H9 (cell line): ENCODE results near the gene CDH19. TPM values are rescaled to one million over a fixed set of nuclear protein-coding genes. Genes with fewer than 3 reads are reported as not detected.

Experiments used
- DNase-seq: peaks from one replicate; pipeline ENCODE4 v3.0.0-alpha.2; 2017
- H2AFZ ChIP-seq: one replicate; pipeline ENCODE4 v1.6.1; 2013; ENCODE audit warnings: mild to moderate bottlenecking, low read length, control low read depth, moderate library complexity
- H2AK5ac ChIP-seq: 2 replicates; pipeline ENCODE4 v1.6.1; 2013; ENCODE audit warnings: low read length, control low read depth, mixed read lengths; ENCODE audit not compliant: insufficient read length
- H2BK120ac ChIP-seq: one replicate; pipeline ENCODE4 v1.6.1; 2013; ENCODE audit warnings: low read depth, mild to moderate bottlenecking, low read length, control low read depth, inconsistent platforms; ENCODE audit not compliant: poor library complexity, severe bottlenecking
- H2BK12ac ChIP-seq: 2 replicates; pipeline ENCODE4 v1.6.1; 2013; ENCODE audit warnings: low read length, control low read depth, mixed read lengths, low read depth; ENCODE audit not compliant: insufficient read length
- H2BK15ac ChIP-seq: 2 replicates; pipeline ENCODE4 v1.6.1; 2013; ENCODE audit warnings: low read depth, low read length, control low read depth
- H2BK20ac ChIP-seq: one replicate; pipeline ENCODE4 v1.6.1; 2013; ENCODE audit warnings: low read depth, mild to moderate bottlenecking, low read length, control low read depth, inconsistent platforms; ENCODE audit not compliant: poor library complexity, severe bottlenecking
- H2BK5ac ChIP-seq: 2 replicates; pipeline ENCODE4 v1.6.1; 2013; ENCODE audit warnings: low read length, control low read depth, mixed read lengths; ENCODE audit not compliant: insufficient read length
- H3K14ac ChIP-seq: 2 replicates; pipeline ENCODE4 v1.6.1; 2013; ENCODE audit warnings: low read length, control low read depth; ENCODE audit not compliant: insufficient read depth
- H3K18ac ChIP-seq: 2 replicates; pipeline ENCODE4 v1.6.1; 2013; ENCODE audit warnings: low read depth, mild to moderate bottlenecking, mixed read lengths, low read length, control low read depth; ENCODE audit not compliant: insufficient read length
- H3K23ac ChIP-seq: 2 replicates; pipeline ENCODE4 v1.6.1; 2013; ENCODE audit warnings: low read length, control low read depth, mixed read lengths, low read depth; ENCODE audit not compliant: insufficient read length
- H3K23me2 ChIP-seq: 2 replicates; pipeline ENCODE4 v1.6.1; 2013; ENCODE audit warnings: low read depth, mild to moderate bottlenecking, mixed read lengths, low read length, control low read depth; ENCODE audit not compliant: insufficient read length, poor library complexity, severe bottlenecking
- H3K27ac ChIP-seq: 2 replicates; pipeline ENCODE4 v1.5.1; 2013; ENCODE audit warnings: low read length, control low read depth, mixed read lengths, low read depth; ENCODE audit not compliant: insufficient read length
- H3K27me3 ChIP-seq: 2 replicates; pipeline ENCODE4 v1.6.1; 2013; ENCODE audit warnings: low read length, control low read depth, inconsistent platforms; ENCODE audit not compliant: insufficient read depth
- H3K4ac ChIP-seq: 2 replicates; pipeline ENCODE4 v1.6.1; 2013; ENCODE audit warnings: low read depth, mild to moderate bottlenecking, control low read depth, inconsistent platforms, low read length, moderate library complexity
- H3K4me1 ChIP-seq: 2 replicates; pipeline ENCODE4 v1.6.1; 2013; ENCODE audit warnings: low read length, control low read depth, inconsistent platforms; ENCODE audit not compliant: insufficient read depth
- H3K4me2 ChIP-seq: 2 replicates; pipeline ENCODE4 v1.6.1; 2013; ENCODE audit warnings: low read length, control low read depth, mixed read lengths; ENCODE audit not compliant: insufficient read length, insufficient read depth
- H3K56ac ChIP-seq: 2 replicates; pipeline ENCODE4 v1.6.1; 2013; ENCODE audit warnings: low read depth, mild to moderate bottlenecking, mixed read lengths, low read length, control low read depth; ENCODE audit not compliant: insufficient read length
- H3K79me1 ChIP-seq: 2 replicates; pipeline ENCODE4 v1.6.1; 2013; ENCODE audit warnings: low read depth, mild to moderate bottlenecking, moderate library complexity, low read length, control low read depth, inconsistent platforms; ENCODE audit not compliant: insufficient read depth, poor library complexity, severe bottlenecking
- H3K79me2 ChIP-seq: 2 replicates; pipeline ENCODE4 v1.6.1; 2013; ENCODE audit warnings: low read length, control low read depth, inconsistent platforms; ENCODE audit not compliant: insufficient read depth
- H3K9ac ChIP-seq: 2 replicates; pipeline ENCODE4 v1.6.1; 2013; ENCODE audit warnings: low read length, control low read depth, mixed read lengths; ENCODE audit not compliant: insufficient read length; ENCODE audit errors: extremely low read depth
- H3K9me3 ChIP-seq: one replicate; pipeline ENCODE4 v1.6.1; 2013; ENCODE audit warnings: low read depth, low read length, inconsistent platforms; ENCODE audit not compliant: control insufficient read depth
- H3T11ph ChIP-seq: one replicate; pipeline ENCODE4 v1.6.1; 2013; ENCODE audit warnings: mild to moderate bottlenecking, low read length, control low read depth, inconsistent platforms
- H4K20me1 ChIP-seq: one replicate; pipeline ENCODE4 v1.6.1; 2013; ENCODE audit not compliant: control insufficient read depth, insufficient read length, insufficient read depth
- H4K5ac ChIP-seq: 2 replicates; pipeline ENCODE4 v1.6.1; 2013; ENCODE audit warnings: low read depth, mild to moderate bottlenecking, mixed read lengths, low read length, control low read depth; ENCODE audit not compliant: insufficient read length
- H4K8ac ChIP-seq: replicated peaks from 2 replicates; pipeline ENCODE4 v1.6.1; 2013; ENCODE audit warnings: low read length, control low read depth, mixed read lengths, low read depth; ENCODE audit not compliant: insufficient read length
- H4K91ac ChIP-seq: 2 replicates; pipeline ENCODE4 v1.6.1; 2013; ENCODE audit warnings: low read depth, mild to moderate bottlenecking, moderate library complexity, mixed read lengths, low read length, control low read depth; ENCODE audit not compliant: insufficient read length
- H3K27ac Mint-ChIP-seq, 3 experiments: 2 replicates in 2 of 3; 3 replicates in 1 of 3; pipeline ENCODE4 v1.8.0; 2020 to 2021; ENCODE audit warnings: mixed read lengths in 3 of 3, mild to moderate bottlenecking in 1 of 3, moderate library complexity in 1 of 3
- H3K27me3 Mint-ChIP-seq: 2 replicates; pipeline ENCODE4 v1.8.0; 2021; ENCODE audit warnings: low read depth, mild to moderate bottlenecking, moderate library complexity, mixed read lengths
- H3K36me3 Mint-ChIP-seq, 3 experiments: 2 replicates in 2 of 3; 3 replicates in 1 of 3; pipeline ENCODE4 v1.8.0; 2020 to 2021; ENCODE audit warnings: low read depth in 3 of 3, mixed read lengths in 3 of 3; ENCODE audit not compliant: insufficient read depth in 1 of 3
- H3K4me1 Mint-ChIP-seq, 2 experiments: 2 replicates each; pipeline ENCODE4 v1.8.0; 2020; ENCODE audit warnings: mixed read lengths in 2 of 2
- H3K4me3 Mint-ChIP-seq, 2 experiments: 2 replicates in 1 of 2; 3 replicates in 1 of 2; pipeline ENCODE4 v1.8.0; 2020 to 2021; ENCODE audit warnings: mild to moderate bottlenecking in 2 of 2, mixed read lengths in 2 of 2, moderate library complexity in 1 of 2
- H3K9me3 Mint-ChIP-seq, 2 experiments: 2 replicates in 1 of 2; 3 replicates in 1 of 2; pipeline ENCODE4 v1.8.0; 2020; ENCODE audit warnings: mild to moderate bottlenecking in 2 of 2, mixed read lengths in 2 of 2, moderate library complexity in 1 of 2
- WGBS: extraction: QIAGEN DNeasy Blood & Tissue Kit; methylation state at CpG from one replicate; pipeline ENCODE4 v1.1.7; 2013; ENCODE audit warnings: missing lambda C conversion rate, low lambda C conversion rate, mixed read lengths; ENCODE audit not compliant: insufficient read length; ENCODE audit errors: extremely low coverage; 5-methylcytosine and 5-hydroxymethylcytosine counted together
- total RNA-seq: library from RNA; stranded (reverse); gene quantifications from 2 replicates; pipeline ENCODE4 v1.2.1, GENCODE V29; 2021
- TF ChIP-seq, protein P1 (sequence below): fragments of 200-600 bp; sonication (generic); conservative IDR thresholded peaks from 3 replicates; pipeline ENCODE4 v1.8.0; 2021; ENCODE audit warnings: antibody characterized with exemption, mild to moderate bottlenecking

CDH19 gene
- total RNA-seq, 1 experiment from 2014 or later: not detected

GRCh38 chr18:66558773-66559172 is 45.1 kb downstream of the CDH19 start:
- Histone ChIP-seq H3K23ac (no peak overlapping the region), H3T11ph (no peak overlapping the region), H3K14ac (no peak overlapping the region), H3K27ac (no peak overlapping the region), H2BK12ac (no peak overlapping the region), H3K9ac (no peak overlapping the region), H2BK15ac (no peak overlapping the region), H2AK5ac (no peak overlapping the region), H3K9me3 (no peaks in the 10 kb centered on the region), H2AFZ (no peak overlapping the region), H4K5ac (no peak overlapping the region), H3K4ac (no peak overlapping the region), H3K4me1 (no peaks in the 10 kb centered on the region), H4K20me1 (no peaks in the 10 kb centered on the region), H4K8ac (no peak overlapping the region), H3K27me3 (no peaks in the 10 kb centered on the region), H3K18ac (no peak overlapping the region), H3K56ac (no peak overlapping the region), H3K79me2 (no peaks in the 10 kb centered on the region), H3K23me2 (no peaks in the 10 kb centered on the region), H2BK20ac (no peak overlapping the region), H2BK120ac (no peak overlapping the region), H2BK5ac (no peak overlapping the region), H4K91ac (no peak overlapping the region), H3K4me2 (no peak overlapping the region), H3K79me1 (no peaks in the 10 kb centered on the region)
- DNase-seq: no peak
- H3K4me1 Mint-ChIP-seq: peaks cover 0 to 2% of the 10 kb centered on the region in 2 experiments; a peak in 1 of 4 replicates
- no peak overlapping the region for H3K4me3 Mint-ChIP-seq
- WGBS: no CpG with 5 or more reads among the region's 5 CpGs
- no peaks in the 10 kb centered on the region for H3K9me3 Mint-ChIP-seq
- H3K36me3 Mint-ChIP-seq: no peaks in the 10 kb centered on the region
- H3K27ac Mint-ChIP-seq: no peak overlapping the region
- TF ChIP-seq, protein P1, sequence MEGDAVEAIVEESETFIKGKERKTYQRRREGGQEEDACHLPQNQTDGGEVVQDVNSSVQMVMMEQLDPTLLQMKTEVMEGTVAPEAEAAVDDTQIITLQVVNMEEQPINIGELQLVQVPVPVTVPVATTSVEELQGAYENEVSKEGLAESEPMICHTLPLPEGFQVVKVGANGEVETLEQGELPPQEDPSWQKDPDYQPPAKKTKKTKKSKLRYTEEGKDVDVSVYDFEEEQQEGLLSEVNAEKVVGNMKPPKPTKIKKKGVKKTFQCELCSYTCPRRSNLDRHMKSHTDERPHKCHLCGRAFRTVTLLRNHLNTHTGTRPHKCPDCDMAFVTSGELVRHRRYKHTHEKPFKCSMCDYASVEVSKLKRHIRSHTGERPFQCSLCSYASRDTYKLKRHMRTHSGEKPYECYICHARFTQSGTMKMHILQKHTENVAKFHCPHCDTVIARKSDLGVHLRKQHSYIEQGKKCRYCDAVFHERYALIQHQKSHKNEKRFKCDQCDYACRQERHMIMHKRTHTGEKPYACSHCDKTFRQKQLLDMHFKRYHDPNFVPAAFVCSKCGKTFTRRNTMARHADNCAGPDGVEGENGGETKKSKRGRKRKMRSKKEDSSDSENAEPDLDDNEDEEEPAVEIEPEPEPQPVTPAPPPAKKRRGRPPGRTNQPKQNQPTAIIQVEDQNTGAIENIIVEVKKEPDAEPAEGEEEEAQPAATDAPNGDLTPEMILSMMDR: no peak
- H3K27me3 Mint-ChIP-seq: no peaks in the 10 kb centered on the region
